Measurements from ENCODE around the gene GDPD4. TPM values are rescaled to one million over a fixed set of nuclear protein-coding genes. Genes with fewer than 3 reads are reported as not detected.

Gene GDPD4
- total and polyA plus RNA-seq, 2 donors: 0.02 TPM; not detected in 1

DNA sequence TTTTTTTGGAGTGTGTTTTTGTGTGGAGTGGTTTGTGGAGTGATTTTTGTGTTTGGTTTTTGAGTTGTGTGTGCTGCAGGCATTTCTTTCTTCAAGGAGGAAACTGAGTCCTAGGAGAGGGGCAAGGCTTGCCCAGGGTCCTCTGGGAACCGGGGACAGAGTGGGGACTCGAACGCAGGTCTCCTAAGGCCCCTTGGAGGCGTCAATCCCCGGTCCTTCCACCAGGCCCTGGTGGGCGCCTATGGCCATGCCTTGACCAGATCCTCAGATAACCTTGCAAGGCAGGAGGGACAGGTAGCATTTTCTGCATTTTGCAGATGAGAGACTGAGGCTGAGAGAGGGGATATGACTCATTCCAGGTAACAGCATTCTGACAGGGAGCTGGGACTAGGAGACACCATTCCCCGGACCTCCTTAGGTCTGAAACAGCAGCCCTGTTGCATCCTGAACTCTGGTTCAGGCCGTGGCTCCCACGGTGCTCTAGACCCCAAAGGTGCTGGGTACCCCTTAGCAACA is 134.3 kb downstream of the GDPD4 start:
- Histone ChIP-seq H3K4me3 (ENCODE audit: low read length in 2 of 2) (no peak overlapping the region), H3K27me3 (ENCODE audit: control insufficient read depth in 2 of 2, insufficient read depth in 1 of 2, low read length in 1 of 2) (no peaks in the 10 kb centered on the region), H3K9me3 (ENCODE audit: control insufficient read depth in 2 of 2, insufficient read depth in 1 of 2, low read length in 1 of 2) (peaks cover 0 to 1% of the 10 kb centered on the region in 2 donors), H3K4me1 (ENCODE audit: control insufficient read depth in 2 of 2, insufficient read depth in 2 of 2, low read length in 2 of 2) (no peaks in the 10 kb centered on the region), H3K27ac (ENCODE audit: low read depth in 1 of 2, low read length in 1 of 2) (no peak overlapping the region), H3K36me3 (ENCODE audit: control insufficient read depth in 2 of 2, insufficient read depth in 2 of 2, low read length in 1 of 2) (no peaks in the 10 kb centered on the region)
- 93% methylated on average over 9 of the region's 9 CpGs for WGBS
- DNase-seq (ENCODE audit: low read depth in 6 of 9, low spot score in 9 of 9): no peak

Other genes starting within 250 kb of the GDPD4 start
- 1.5 TPM for gene CAPN5, start 234.7 kb downstream of the GDPD4 start, total RNA-seq
- 3.0 TPM for gene CAPN5, start 234.7 kb downstream of the GDPD4 start, polyA plus RNA-seq
- gene OMP, start 198.8 kb downstream of the GDPD4 start, total RNA-seq: not detected
- not detected for gene OMP, start 198.8 kb downstream of the GDPD4 start, polyA plus RNA-seq
- gene MYO7A, start 173.4 kb downstream of the GDPD4 start, total RNA-seq: 1.5 TPM
- gene MYO7A, start 173.4 kb downstream of the GDPD4 start, polyA plus RNA-seq: 7.6 TPM
- 36.6 TPM for gene PAK1, start 172.4 kb upstream of the GDPD4 start, total RNA-seq
- gene PAK1, start 172.4 kb upstream of the GDPD4 start, polyA plus RNA-seq: 27.7 TPM